NCI-H1436 (cell line): ENCODE results near the gene DNAH14.
"Not testable (repeated sequence)": the region's sequence is repeated elsewhere in the genome, so short reads cannot be mapped to it uniquely, and the experiment has no call there.

ENCODE experiments used
- DNase-seq: peaks from one replicate; lab custom pipeline; 2025; lab: John Stamatoyannopoulos, UW

Gene DNAH14

DNA sequence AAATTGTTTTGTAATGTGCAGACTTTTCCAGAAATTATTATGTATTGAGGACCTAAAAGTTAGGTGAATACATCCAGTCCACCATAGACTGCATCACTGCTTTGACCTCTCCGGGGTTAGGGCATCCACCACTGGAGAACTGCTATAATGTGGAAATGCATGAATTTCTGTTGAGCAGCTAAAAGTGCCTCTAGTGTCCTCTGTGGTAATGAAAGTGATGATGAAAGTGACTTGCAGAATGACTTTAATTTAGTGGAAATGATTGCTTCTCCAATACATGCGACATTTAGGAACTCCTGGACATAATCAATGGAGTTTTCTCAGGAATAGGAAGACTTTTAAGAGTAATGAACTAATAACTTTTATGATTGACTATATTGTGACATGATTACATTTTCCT is 327.6 kb downstream of the DNAH14 start:
- DNase-seq: no peak

DNA sequence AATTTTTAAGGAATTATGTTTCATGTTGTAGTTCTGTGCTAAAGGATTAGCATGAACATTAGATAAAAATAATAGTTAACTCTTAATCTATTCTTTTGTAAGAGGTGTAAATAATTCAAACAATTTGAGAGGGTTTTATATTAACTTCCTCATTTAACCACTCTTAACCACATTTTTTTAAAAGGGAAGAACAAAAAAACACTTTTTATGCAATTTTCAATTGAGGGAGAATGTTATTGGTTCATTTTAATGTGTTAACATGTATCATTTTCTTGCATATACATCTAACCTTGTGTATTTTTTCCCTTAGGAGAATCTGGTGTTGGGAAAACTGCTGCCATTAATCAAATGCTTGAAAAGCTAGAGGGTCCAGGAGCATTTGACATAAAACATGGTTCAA is 329.3 kb downstream of the DNAH14 start:
- DNase-seq: no peak

DNA sequence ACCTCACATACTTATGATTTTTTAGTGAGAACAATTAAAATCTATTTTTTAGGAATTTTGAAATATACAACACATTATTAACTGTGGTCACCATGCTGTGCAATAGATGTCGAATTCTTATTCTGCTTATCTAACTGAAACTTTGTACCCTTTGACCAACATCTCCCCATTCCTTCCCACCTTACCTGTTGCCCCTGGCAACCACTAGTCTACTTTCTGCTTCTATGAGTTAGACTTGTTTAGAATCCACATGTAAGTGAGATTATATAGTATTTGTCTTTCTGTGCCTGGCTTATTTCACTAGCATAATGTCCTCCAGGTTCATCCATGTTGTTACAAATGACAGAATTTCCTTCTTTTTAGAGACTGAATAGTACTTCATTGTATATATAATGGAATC is 330.1 kb downstream of the DNAH14 start:
- DNase-seq: no peak

DNA sequence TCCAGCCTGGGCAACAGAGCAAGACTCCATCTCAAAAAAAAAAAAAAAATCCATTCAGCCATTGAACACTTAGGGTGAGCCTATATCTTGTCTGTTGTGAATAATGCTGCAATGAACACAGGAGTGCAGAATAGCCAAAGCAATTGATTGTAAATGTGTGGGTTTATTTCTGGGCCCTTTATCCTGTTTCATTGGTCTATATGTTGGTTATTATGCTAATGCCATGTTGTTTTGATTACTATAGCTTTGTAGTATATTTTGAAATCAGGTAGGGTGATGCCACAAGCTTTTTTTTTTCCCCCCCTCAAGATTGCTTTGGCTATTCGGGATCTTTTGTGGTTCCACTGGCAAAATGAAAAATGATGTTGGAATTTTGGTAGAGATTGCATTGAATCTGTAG is 330.8 kb downstream of the DNAH14 start:
- no peak for DNase-seq

DNA sequence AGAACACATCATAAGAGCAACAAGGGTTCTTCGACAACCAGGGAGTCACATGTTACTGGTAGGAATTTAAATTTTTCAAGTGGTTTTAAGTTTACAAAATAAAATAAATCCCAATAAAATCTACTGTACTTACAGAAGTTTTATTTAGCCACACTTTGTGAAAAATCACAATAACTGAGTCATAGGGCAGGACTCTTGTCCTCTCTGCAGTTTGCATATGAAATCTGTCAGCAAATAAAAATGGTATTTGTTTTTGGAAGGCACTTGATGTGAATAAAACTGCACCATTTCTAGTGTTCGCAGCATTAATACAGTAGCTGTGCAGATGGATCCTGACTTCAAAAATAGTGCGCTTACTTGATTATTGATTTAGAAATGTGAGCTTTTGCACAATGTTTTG is 348.0 kb downstream of the DNAH14 start:
- DNase-seq: no peak

DNA sequence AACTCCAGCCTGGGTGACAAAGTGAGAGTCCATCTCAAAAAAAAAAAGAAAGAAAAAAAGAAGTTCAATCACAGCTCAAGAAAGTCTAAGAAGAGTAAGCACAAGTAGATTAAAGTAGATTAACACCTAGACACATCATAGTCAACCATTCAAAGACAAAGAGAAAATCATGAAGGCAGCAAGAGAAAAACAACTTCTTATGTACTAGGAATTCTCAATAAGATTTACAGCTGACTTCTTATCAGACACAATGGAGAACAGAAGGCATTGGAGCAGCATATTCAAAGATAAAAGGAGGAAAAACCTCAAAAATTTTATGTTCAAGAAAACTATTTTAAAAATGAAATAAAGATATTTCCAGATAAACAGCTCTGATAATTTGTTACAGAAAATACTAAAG is 351.1 kb downstream of the DNAH14 start:
- DNase-seq: no peak

DNA sequence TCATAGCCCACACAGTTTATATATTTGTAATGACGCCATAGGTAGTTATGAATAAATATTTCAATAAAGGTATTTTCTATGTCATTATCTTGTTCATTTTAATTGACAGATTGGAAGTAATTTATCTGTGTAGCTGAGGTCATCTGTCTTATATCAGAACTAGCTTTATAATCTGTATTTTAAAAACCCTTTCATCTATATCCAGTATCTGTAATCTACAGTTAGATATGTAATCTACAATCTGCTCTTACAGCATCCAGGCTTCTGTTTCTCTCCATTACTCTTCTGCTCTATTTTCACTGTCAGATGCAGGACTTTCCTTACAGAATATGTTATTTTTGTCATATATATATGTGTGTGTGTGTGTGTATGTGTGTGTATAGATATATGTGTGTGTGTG is 360.8 kb downstream of the DNAH14 start:
- no peak for DNase-seq

DNA sequence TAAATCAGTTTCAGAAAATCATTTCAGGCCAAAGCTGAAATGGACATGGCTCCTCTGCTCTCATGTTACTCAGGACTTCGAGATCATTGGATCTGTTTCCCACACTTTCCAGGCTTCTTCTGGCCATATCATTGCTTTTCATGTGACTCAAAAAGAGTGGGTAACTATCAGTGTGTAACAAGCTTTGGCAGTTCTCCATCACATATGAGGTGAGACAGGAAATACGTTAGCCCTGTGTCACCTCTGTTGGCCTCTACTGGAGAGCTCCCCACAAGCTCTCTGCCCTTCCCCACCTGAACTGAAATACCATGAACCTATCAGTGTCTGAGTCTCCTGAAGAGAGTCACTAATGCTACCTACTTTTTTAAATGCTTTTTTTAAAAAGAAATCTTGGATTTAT is 370.1 kb downstream of the DNAH14 start:
- DNase-seq: no peak

DNA sequence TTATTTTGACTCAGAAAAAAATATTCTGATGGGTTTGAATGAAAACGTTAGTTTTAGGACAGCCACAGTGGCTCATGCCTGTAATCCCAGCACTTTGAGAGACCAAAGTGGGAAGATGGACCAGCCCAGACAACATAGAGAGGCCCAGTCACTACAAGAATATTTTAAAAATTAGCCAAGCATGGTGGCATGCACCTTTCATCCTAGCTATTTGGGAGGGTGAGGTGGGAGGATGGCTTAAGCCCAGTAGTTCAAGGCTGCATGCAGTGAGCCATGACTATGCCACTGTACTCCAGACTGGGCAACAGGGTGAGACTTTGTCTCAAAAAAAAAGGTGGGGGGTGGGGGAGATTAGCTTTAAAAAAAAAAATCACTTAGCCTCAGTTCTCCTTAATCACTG is 370.9 kb downstream of the DNAH14 start:
- DNase-seq: no peak

DNA sequence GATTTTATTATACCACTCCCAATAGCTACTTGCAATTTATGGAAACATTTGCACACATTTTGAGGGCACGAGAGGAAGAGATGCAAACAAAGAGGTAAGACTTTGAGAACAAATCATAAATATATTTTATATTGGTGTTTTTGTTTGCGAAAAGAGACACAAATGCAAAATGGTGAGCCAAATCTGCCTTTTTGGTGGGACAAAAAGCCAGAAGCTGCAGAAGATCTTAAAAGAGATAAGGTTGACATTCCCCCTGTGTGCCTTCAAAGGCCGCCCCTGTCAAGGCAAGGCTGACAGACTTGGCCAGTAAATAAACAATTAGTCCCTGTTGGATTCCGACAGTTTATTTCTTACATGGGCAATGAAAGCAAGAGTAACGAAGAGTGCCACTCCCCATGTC is 375.5 kb downstream of the DNAH14 start:
- DNase-seq: no peak

DNA sequence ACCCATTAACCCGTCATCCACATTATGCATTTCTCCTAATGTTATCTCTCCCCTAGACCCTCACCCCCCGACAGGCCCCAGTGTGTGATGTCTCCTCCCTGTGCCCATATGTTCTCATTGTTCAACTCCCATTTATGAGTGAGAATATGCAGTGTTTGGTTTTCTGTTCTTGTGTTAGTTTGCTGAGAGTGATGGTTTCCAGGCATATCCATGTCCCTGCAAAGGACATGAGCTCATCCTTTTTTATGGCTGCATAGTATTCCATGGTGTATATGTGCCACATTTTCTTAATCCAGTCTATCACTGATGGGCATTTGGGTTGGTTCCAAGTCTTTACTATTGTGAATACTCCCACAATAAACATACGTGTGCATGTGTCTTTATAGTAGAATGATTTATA is 381.1 kb downstream of the DNAH14 start:
- DNase-seq: not testable (repeated sequence)

DNA sequence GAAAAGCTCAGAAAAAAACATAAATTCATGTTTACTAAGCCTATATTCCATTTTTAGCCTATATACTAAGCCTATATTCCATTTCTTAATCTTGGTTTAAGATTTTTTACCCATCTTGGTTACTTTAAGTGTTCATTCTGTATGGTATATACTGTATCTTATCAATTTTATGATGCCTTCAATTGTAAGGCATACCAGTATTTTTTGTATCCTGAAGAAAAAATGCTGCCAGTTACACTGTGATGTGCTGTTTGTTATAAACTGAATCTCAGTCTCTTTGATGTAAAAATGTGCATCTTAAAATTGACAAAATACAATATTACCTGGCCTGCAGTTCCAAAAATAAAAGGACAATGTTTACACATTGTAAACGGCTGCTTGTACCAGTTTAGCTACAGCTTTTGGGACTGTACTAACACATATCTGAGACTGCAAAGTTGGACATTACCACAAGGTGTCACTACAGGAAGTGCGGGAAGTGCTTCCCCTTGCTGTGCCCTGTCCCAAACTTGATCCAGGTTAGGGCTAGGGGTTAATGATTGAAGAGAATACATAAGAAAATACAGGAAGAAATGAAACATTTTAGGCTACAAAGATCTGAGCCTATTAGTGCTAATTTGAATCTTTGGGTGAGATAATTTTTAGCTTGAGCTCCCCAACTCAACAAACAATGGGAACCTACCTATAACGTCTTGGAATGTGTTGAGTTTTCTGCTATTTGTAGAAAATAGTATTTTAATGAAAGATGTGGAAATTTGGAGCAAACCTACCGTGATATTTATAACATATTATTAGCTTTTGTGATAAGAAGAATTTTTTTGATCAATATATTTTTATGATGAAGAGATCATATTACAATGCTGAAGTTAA is 389.5 kb downstream of the DNAH14 start:
- peak; percentile 48 for DNase-seq

DNA sequence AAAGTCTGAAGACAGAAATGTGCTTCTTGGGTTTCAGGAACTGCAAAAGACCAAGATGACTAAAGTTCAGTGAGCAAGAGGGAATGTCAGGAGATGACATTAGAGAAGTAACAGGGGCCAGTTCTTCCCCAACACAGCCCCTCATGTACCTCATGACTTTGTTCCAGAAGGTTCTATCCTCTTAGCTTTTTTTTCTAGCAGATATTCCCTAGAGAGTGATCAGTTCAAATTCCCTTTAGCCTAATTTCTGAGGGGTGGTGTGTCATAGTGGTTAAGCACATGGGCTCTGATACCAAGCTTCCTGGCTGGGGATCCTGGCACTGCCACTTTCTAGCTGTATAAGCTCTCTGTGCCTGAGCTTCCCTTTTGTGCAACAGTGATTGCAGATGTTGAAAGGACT is 390.4 kb downstream of the DNAH14 start:
- no peak for DNase-seq

DNA sequence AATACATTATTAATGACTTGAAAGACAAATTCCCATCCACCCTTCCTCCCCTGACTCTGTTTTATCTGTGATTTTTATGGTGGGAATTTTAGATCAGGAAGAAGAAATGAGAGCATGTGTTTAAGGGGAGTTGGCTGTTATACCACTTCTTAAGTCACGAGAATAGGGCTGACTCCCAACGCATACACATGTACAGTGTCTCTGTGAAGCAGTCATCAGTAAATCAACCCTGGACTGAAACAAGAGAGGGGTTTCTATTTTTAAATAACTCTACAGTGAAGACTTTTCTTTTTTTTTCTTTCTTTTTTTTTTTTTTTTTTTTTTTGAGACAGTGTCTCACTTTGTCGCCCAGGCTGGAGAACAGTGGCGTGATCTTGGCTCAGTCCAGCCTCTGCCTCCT is 392.3 kb downstream of the DNAH14 start:
- DNase-seq: no peak

DNA sequence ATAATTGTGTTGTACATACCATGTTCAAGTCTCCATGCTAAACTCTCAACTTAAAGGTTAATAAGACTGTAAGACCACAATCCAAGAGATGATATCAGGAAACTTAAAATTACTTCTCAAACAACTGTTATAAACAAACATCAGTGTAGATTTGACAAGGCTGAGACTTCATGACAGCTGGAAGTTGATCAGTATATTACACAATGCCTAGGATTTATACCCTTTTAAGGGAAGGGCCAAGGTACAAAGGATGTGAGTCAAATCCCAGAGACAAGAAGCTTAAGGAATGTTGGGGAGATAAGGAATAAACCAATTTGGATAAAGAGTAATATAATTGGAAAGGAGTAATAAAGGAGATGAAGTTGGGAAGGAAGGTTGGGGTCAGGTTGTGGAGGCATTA is 399.6 kb downstream of the DNAH14 start:
- no peak for DNase-seq

DNA sequence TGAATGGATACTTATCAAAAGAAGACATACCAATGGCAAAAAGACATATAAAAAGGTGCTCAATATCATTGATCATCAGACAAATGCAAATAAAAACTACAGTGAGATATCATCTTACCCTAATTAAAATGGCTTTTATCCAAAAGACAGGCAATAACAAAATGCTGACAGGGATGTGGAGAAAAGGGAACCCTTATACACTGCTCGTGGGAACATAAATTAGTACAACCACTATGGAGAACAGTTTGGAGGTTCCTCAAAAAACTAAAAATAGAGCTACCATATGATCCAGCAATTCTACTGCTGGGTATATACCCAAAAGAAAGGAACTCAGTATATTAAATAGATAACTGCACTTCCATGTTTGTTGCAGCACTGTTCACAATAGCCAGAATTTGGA is 400.5 kb downstream of the DNAH14 start:
- DNase-seq: not testable (repeated sequence)

DNA sequence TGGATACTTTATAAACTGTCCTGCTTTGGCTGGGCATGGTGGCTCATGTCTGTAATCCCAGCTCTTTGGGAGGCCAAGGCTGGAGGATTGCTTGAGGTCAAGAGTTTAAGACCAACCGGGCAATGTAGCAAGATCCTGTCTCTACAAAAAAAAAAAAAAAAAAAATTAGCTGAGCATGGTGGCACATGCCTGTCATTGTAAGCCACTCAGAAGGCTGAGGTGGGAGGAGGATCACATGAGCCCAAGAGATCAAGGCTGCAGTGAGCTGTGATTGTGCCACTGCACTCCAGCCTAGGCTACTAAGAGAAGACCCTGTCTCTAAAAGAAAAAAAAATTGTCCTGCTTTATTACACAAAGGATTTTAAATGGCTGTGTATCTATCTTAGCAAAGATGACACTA is 403.2 kb downstream of the DNAH14 start:
- no peak for DNase-seq

DNA sequence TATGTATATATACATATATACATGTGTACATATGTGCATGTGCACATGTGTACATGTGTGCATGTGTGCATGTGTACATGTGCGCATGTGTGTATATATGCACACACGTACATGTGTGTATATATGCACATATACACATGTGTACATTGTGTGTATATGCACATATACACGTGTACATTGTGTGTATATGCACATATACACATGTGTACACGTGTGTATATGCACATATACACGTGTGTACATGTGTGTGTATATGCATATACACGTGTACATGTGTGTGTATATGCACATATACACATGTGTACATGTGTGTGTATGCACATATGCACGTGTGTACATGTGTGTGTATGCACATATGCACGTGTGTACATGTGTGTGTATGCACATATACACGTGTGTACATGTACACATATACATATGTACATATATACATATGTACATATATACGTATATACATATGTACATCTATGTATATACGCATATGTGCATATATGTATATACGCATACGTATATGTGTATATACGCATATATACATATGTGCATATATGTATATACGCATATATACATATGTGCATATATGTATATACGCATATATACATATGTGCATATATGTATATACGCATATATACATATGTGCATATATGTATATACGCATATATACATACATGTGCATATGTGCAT is 405.8 kb downstream of the DNAH14 start:
- not testable (repeated sequence) for DNase-seq

DNA sequence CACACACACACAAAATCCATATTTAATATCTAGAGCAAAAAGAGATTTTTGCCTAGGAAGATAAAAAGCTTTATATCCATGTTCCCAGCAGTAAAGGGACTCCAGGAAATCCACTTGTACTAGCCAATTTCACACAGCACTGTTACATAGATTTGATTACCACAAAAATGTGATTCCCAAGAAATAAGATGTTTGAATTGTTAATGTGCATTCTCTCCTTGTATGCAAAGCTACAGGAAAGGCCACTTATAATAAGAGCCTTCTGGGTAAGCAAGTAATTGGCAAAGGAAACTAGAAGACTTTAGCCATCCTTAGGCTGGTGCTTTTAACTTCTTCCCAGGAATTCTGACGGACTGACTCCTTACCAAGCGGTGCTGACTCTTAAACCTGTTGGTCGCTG is 409.1 kb downstream of the DNAH14 start:
- DNase-seq: no peak

DNA sequence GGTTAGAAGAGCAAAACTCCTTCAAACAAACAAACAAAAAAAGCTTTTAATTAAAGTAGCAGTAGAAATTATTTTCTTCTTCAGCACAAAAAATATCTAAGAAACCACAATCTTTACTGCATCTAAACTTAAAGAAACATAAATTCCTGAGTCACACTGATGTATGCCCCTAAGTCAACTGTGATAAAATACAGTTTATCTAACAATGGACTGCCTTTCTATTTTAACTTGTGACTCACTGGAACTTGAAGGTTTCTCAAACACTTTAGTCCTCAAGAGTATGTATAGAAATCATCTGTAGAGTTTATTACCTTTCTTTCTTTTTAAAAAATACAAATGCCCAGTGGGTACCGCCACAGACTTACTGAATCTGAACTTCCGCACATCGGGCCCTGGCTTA is 412.2 kb downstream of the DNAH14 start:
- DNase-seq: no peak

DNA sequence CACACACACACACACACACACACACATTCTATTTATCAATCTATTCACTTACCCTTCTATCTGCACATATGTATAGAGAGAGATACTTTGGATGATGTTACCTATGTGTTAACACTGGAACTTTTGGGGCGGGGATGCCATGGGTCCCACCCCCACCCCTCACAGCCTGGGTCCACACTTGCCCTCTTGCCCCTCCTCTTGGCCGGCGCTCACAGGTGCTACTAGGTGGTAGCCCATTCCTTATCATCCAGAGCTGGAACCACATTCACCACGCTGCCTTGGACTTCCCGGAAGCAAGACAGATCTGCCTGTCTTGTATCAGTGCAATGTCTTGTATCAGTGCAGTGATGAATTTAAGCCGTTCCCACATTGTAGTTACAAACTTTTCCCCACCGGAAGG is 413.2 kb downstream of the DNAH14 start:
- no peak for DNase-seq

DNA sequence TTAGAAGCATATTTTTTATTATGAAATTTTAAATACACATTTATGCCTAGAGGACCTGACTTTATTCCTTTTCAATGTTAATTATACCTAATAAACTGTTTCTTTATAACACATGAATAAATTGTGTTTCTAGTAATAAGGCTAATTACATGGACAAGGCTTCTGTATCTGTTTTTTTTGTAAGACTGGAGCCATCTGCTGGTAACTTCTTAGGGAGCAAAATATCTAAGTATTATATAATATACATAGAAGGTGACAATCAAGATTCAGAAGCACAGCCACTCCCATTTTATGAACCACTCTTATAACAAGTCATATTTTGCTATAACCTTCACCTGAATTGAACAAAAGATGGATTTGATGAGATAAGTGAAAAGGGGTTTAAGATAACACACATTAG is 414.1 kb downstream of the DNAH14 start:
- DNase-seq: peak; percentile 26

DNA sequence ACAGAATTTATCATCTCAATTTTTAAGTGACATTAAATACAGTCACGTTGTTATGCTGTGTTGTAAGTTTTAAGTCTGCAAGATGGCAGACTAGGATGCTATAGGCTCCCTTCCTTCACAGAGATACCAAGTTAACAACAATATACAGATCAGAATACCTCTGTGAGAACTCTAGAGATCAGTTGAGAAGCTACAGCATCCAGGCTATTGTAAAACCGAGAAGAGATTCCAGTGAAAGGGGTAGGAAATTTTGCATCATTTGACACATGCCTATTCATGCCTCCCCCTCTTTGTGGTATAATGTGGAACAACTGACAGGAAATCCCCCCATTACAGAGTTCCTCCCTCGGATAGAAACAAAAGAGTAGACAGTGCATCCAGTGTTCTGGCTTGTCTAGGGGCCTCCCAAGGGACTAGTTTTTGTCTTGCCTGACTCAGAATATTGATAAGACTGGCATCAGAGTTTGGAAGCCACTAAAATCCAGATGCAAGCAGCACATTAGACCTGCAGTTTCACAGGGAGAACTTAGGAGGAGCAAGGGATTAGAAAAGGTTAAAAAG is 417.7 kb downstream of the DNAH14 start:
- DNase-seq: peak; percentile 15
